Stimulated activated CD4-positive, alpha-beta T cell treated with anti-CD3 and anti-CD28 coated beads, Interleukin-12 subunit alpha, Interleukin-12 subunit beta, amount 100 ng/mL, for 48 hours (primary cell): ENCODE data around the gene TOR2A.
A peak's percentile ranks its signal among the peaks of the same experiment; 100 is the strongest.
"Not testable (repeated sequence)": the region's sequence is repeated elsewhere in the genome, so short reads cannot be mapped to it uniquely, and the experiment has no call there.

Source experiments
- DNase-seq, 3 donors: peaks; one replicate each; pipeline ENCODE4 v3.0.0-alpha.2; 2020; ENCODE audit warnings: low read depth in 2 of 3, low spot score in 1 of 3

Gene TOR2A

GRCh38 chr9:127734747-127735529 lies at the start of gene TOR2A:
TSS of gene TOR2A (minus strand) at chr9:127735294. CDS start at chr9:127735270, 24 bp downstream.
- peak; percentile 97 to 98 (median 98) for DNase-seq

DNA sequence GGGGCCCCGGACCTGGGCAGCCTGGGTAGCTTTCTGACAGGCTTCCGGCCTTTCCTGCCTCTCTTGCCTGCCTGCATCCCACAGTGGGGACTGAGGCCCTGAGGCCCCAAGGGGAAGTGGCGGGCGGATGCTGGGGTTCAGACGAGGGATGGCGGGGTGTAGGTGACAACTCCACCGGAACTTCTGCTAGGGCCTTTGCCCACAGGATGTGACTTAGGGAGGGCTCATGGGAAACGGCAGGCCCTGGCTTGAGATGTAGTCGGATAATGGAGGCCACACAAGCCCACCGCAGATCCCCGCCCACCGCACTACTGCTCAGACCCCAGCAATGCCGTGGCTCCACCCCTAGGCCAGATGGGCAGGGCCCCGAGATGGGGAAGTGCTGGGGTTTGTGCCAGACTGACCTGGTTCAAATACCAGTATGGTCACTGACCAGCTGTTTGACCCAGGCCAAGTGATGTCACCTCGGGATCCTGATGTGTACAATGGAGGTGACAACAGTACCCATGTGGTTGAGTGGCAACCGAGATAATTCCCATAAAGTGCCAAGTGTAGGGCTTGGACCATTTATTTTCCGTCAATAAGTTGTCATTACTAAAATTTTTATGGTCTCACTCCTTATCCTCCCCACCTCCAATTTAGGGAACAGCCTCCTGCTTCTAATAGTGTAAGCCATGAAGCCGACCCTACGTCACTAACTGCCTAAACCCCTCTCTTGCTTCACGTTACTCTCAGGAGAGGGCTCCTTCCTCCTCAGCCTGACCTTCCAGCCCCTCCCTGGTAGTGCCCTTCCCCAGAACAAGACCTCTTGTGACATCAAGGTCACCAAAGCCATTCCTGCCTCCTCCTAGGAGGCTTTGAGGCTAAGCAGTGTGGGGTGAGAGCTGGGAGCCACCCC lies 48.3 kb upstream of the TOR2A start:
- peak in 1 of 3 donors; percentile 53 for DNase-seq

- no peak for DNase-seq
Observed at GRCh38 chr9:127781806-127782205, 46.7 kb upstream of the TOR2A start.

DNA sequence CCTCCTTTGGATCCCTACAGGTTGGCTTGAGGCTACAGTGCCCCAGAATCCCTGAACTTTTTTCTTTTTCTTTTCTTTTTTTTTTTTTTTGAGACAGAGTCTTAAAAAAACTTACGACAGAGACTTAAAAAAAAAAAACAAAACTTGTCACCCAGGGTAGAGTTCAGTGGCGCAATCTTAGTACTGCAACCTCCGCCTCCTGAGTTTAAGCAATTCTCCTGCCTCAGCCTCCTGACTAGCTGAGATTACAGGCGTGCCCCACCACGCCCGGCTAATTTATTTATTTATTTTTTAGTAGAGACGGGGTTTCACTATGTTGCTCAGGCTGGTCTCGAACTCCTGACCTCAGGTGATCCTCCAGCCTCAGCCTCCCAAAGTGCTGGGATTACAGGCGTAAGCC lies 45.8 kb upstream of the TOR2A start:
- not testable (repeated sequence) for DNase-seq

DNA sequence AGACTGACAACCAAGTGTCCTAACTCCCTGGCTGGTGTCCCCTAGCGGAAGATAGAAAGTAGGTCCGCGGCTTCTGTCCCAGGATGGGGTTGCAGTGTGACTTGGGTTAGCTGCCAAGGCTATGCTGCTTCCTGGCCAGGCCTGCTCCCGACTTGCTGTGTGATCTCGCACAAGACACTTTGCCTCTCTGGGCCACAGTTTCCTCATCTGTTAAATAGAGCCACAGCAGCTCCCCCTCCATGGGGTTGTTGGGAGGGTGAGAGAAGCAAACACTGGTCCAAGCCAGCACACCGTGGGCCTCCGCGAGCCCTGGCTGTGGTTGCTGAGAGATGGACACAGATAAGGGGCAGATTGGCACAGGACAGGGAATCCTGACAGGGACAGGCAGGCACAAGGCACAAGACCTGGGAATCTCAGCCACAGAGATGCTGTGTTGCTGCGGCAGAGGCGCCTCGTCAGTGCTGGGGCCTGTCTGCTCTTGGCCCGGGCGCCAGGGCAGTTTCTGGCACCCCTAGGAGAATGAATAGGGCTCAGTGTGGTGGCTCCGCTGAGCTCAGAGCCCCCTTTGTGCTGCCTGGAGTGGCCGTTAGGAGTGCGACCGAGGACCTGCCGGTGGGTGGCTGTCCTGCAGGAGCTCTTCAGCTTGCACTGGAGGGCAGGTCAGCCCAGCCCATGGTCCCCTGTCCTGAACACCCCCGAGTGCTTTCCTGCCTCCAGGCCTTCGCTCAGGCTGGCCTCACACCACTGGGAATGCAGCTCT lies 45.2 kb upstream of the TOR2A start:
- DNase-seq = no peak

DNA sequence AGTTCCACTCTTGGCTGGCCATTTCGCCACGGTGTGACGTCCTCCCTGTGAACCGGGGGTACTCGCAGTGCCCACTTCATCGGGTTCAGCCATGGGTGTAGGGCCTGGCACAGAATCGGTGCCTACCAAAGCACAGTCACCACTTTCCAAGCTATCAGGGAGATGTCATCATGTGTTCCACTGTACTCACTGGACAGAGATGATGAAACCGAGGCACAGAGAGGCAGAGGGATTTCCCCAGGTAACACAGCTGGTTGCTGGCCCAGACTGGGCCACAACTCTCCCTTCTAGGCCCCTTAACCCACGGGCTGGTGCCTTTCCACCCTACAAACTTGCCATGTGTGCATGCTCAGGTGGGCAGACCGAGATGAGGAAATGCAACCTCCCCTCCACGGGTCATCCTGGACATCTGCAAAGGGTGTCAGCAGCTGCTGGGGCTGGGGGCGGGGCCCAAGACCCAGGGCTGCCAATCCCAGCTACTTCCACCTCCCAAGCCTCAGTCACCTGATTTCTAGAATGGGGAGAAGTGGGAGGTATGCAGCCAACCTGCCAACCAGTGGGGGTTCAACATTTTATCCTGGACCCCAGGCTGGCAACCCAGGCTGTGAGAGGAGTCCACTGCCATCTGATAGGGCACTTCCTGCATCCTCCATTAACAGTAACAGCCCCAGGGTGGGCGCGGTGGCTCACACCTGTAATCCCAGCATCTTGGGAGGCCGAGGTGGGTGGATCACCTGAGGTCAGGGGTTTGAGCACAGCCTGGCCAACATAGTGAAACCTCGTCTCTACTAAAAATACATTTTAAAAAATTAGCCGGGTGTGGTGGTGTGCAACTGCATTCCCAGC lies 44.3 kb upstream of the TOR2A start:
- DNase-seq = peak in 1 of 3 donors; percentile 55

DNA sequence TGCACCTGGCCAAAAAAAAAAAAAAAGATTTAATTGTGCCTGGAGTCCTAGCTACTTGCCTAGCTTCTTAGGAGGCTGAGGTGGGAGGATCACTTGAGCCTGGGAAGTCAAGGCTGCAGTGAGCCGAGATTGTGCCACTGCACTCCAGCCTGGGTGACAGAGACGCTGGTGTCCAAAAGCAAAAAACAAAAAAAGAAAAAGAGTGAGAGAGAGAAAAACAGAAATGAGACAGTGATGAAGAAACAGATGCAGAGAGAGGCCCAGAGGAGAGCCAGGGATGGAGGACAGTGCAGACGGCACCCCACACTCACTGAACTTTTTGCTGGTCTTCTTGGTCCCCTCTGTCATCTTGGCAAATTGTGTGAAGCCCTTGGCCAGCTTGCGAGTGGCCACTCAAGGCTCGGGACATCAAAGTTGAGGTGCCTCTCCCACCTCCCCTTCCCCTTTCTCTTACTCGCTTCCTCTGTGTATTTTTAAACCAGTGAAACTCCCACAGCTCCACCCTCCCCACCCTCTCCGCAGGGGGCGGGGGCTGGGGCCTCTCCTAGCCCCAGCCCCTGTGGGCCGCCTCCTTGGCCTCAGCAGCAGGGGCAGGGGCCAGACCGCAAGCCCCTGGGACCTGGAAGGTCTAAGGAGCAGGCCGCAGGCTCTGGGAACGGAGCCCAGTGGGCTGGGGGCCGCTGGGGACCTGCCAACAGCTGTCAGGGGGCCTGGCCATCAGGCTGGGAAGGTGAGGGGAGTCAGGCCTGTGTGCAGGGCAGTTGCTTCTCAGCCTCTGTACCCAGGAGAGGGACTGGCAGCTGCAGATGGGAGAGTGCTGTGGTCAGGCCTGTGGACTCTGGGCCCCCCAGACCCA lies 43.4 kb upstream of the TOR2A start, which contains the start of gene SH2D3C:
Gene SH2D3C (minus strand): TSS at position 387 of the 856 bp plus-strand sequence. CDS start 39 bp downstream, at position 348.
- no peak for DNase-seq

- DNase-seq = no peak
Observed at GRCh38 chr9:127777368-127777980, 42.4 kb upstream of the TOR2A start.

GRCh38 chr9:127776924-127777289 lies 41.8 kb upstream of the TOR2A start:
- no peak for DNase-seq

- DNase-seq = peak in 2 of 3 donors; percentile 58 to 61
Observed at GRCh38 chr9:127776195-127776923, 41.3 kb upstream of the TOR2A start.

- DNase-seq = no peak
Observed at GRCh38 chr9:127773981-127774380, 38.9 kb upstream of the TOR2A start.

DNA sequence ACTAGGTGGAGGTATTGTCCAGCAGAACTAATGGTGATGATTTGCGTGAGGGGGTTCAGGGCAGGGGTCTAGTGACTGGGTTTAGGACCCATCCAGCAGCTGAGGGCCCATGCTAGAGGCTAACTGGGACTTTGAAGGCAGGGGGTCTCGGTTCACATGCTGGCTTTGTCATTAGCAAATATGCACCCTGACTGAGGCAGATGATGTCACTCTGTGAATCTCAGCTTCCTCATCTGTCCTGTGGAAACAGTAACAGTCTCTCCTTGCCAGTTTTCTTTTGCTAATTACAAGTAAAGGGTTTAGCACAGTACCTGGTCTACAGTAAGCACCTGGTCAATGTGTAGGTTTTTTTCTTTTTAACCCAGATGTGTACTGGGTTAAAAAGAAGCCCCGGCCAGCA lies 38.2 kb upstream of the TOR2A start:
- DNase-seq = no peak

GRCh38 chr9:127772603-127773002 lies 37.5 kb upstream of the TOR2A start:
- no peak for DNase-seq

DNA sequence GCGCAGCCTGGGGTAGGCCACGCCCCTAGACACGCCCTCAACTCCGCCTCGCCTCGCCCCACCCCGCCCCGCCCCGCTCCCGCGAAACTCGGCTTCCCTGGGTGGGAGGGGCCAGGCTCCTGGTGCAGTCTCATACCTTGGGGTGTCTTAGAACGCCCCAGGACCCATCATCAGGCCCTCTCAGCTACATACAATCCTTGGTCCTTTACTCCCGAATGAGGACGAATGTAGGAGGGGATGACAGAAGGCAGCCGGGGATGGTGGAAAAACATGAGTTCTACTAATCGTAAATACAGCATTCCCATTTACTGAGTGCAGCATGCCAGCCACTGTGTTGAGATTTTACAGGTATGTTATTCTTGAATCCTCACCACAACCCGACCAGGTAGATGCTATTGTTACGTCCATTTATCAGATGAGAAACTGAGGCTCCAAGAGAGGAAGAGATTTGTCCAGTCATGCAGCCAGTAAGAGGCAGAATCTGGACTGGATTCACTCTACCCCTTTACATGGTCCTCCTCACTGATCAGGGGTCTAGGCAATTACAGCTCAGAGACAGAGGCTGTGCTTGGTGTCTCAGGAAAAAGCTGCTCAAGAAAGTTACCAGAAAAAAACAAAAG lies 36.6 kb upstream of the TOR2A start:
- no peak for DNase-seq

DNA sequence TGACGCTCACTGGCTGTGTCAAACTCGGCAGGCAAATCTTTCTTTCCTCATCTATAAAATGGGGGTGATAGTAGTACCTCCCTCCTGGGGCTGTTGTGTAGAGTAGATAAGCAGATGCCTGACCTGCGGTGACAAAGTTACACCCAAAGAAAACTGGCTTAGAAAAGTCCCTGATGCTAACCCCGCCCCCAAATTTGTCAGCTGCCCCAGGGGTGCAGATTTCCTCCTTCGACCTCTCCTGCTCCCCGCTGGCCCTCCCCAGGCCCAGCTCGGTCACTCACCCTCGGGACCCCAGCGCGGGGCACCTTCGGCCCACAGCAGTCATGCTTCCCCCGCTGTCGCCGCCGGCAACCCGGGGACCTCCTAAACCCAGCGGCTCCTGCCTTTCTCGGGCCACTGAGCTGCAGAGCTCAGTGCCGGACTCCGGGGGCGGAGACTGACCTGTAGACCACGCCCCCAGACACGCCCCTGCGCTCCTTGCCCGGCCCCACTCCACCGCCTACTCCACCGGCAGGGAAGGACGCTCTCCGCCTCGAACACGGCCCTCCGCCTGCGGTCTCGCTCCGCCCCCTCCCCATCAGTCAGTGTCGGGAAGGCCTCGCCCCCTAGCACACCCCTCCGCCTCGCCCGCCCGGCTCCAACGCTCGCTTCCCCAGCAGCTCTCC lies 35.9 kb upstream of the TOR2A start:
- DNase-seq = peak; percentile 96 to 97 (median 96)

GRCh38 chr9:127770583-127770904 lies 35.5 kb upstream of the TOR2A start:
- DNase-seq = no peak

DNA sequence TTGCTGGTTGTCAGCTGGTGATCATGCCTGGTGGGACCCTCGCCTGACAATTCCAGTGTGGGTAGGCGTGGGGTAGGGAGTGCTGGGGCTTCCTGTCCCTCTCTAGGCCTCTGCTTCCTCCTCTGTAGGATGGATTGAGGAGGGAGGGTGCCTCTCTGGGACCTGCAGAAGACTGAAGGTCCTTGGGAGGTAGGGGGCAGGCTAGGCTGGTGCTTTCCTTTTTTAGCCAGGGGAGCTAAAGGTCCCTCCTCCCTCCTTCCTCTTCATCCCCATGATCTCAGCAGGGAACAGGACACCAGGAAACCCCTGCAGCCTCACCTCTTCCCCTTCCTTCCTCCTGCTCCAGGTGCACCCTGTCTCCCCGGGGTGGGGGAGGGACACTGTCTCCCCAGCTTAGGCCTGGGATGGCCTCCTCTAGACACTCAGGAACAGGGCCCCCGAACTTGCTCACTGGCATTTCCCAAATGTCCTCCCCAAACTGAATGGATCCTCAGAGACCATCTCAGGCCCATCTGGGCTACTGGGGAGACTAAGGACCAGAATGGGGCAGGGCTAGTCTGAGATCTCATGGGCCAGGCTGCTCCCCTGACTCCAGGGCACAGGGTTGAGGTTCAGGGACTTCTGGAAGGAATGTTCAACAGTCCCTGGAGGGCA lies 35.0 kb upstream of the TOR2A start:
- DNase-seq = no peak
